ENCODE data around the gene IMPG1. TPM values are rescaled to one million over a fixed set of nuclear protein-coding genes. Genes with fewer than 3 reads are reported as not detected.

IMPG1 gene
- total and polyA plus RNA-seq, 2 donors (not counting 1 experiment from before 2014, with no cell fraction given), result not detected

DNA sequence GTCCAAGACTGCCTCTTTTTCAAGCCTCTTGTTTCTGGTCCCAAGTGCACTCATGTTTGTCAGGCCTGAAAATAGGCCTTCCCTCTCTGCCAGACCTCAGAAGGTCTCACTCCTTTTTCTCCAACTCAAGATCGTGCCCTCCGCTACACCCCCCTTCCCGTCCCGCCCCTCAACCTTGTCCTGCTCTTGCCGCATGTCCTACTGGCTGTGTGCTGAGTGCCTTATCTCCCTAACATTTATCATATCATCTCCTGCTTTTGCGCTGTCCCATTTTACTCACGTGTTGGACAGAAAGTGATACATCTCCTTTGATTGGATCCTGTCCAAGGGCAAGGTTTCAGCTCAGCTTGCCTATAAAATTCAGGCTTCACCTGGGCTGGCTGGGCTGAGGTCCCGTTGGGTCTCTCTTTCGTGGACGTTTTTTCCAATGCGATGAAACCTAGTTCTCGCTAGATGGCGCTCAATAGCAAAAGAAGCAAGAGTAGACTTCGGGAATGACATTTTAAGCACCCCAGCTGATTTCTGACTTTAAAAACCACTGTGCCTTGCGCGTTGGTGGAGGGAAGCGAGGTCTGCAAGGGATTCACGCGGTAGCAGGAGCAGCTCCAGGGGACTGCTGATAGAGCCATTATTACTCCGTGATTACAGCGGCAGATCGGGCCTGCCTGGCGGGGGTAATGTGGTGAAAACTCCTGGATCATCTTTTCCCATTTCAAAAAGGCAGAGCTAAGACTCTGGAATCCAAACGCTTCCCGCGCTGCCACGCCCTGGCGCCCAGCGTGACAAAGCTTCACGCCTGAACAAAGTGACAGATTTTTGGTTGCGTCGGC lies 137.6 kb downstream of the IMPG1 start:
- Mint-ChIP-seq H3K9me3 (ENCODE audit: insufficient read depth) (no peaks in the 10 kb centered on the region), H3K4me3 (peak overlapping the region; percentile 81), H3K4me1 (peaks cover 6% of the 10 kb centered on the region), H3K27ac (no peak overlapping the region), H3K27me3 (peaks cover 24% of the 10 kb centered on the region)
- peaks cover 8 to 9% of the 10 kb centered on the region in 2 donors for H3K4me1 ChIP-seq (ENCODE audit: control insufficient read depth in 2 of 2, insufficient read depth in 2 of 2, low read length in 2 of 2)
- H3K79me2 ChIP-seq (ENCODE audit: control insufficient read depth, insufficient read depth, low read length), result no peaks in the 10 kb centered on the region
- WGBS (ENCODE audit: insufficient coverage), result 7% methylated on average over 26 of the region's 32 CpGs
- peak; percentile 53 for DNase-seq
- no peaks in the 10 kb centered on the region for H4K20me1 ChIP-seq (ENCODE audit: control insufficient read depth, insufficient read depth, low read length, poor library complexity, severe bottlenecking)
- H3K27ac ChIP-seq (ENCODE audit: low read length in 2 of 2), result no peak overlapping the region
- peak overlapping the region; percentile 70 for H3K4me2 ChIP-seq (replicated peaks; ENCODE audit: low read depth, low read length, poor library complexity, severe bottlenecking)
- ChIA-PET POLR2A (no interaction called here), CTCF (interaction anchor here (0.9 to 1.7 kb wide), 5 partner anchors 10 to 41 kb away, joined by 3 to 6 read pairs (median 3); no protein-coding TSS in a partner anchor)
- no peaks in the 10 kb centered on the region for H3K9me3 ChIP-seq (ENCODE audit: control extremely low read depth in 1 of 3, control insufficient read depth in 2 of 3, insufficient read depth in 1 of 3, low read length in 2 of 3)
- no peaks in the 10 kb centered on the region for H3K36me3 ChIP-seq (replicated peaks in 1 of 2; ENCODE audit: control extremely low read depth in 1 of 2, control insufficient read depth in 1 of 2, extremely low read depth in 1 of 2, insufficient read depth in 2 of 2, low read length in 1 of 2)
- peak; percentile 33 for ATAC-seq (ENCODE audit: low read depth)
- peak overlapping the region; percentile 65 for H2AFZ ChIP-seq (ENCODE audit: insufficient read depth, low read depth, low read length, poor library complexity, severe bottlenecking)
- intact Hi-C loops (cut with micrococcal nuclease), result no loop called here
- peak overlapping the region; percentile 50 for H3K9ac ChIP-seq (ENCODE audit: low read length)
- TF ChIP-seq EZH2 (IDR thresholded peaks at IDR 0.05; ENCODE audit: borderline replicate concordance, insufficient read depth, low read depth, low read length, poor library complexity, severe bottlenecking), result no peak
- TF ChIP-seq, protein P1, sequence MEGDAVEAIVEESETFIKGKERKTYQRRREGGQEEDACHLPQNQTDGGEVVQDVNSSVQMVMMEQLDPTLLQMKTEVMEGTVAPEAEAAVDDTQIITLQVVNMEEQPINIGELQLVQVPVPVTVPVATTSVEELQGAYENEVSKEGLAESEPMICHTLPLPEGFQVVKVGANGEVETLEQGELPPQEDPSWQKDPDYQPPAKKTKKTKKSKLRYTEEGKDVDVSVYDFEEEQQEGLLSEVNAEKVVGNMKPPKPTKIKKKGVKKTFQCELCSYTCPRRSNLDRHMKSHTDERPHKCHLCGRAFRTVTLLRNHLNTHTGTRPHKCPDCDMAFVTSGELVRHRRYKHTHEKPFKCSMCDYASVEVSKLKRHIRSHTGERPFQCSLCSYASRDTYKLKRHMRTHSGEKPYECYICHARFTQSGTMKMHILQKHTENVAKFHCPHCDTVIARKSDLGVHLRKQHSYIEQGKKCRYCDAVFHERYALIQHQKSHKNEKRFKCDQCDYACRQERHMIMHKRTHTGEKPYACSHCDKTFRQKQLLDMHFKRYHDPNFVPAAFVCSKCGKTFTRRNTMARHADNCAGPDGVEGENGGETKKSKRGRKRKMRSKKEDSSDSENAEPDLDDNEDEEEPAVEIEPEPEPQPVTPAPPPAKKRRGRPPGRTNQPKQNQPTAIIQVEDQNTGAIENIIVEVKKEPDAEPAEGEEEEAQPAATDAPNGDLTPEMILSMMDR (IDR thresholded peaks at IDR 0.05), result peak; percentile 69
- peaks cover 0 to 20% (median 3%) of the 10 kb centered on the region in 4 experiments for H3K27me3 ChIP-seq (replicated peaks in 1 of 4; ENCODE audit: control extremely low read depth in 1 of 4, control insufficient read depth in 3 of 4, insufficient read depth in 4 of 4, low read length in 3 of 4)
- H3K4me3 ChIP-seq (ENCODE audit: control extremely low read depth in 1 of 5, extremely low read depth in 1 of 5, insufficient read depth in 1 of 5, low read depth in 2 of 5, low read length in 4 of 5), result peak overlapping the region in 4 of 5 experiments; percentile 10 to 50 (median 30)

GRCh38 chr6:75933387-75933975 lies 139.0 kb downstream of the IMPG1 start:
- no peaks in the 10 kb centered on the region for H3K9me3 ChIP-seq (ENCODE audit: control extremely low read depth in 1 of 3, control insufficient read depth in 2 of 3, insufficient read depth in 1 of 3, low read length in 2 of 3)
- no peak overlapping the region for H3K9ac ChIP-seq (ENCODE audit: low read length)
- ChIA-PET POLR2A (no interaction called here), CTCF (interaction anchor here (0.9 to 1.7 kb wide), 2 partner anchors 13 to 37 kb away, joined by 3 read pairs; no protein-coding TSS in a partner anchor)
- peaks cover 6% of the 10 kb centered on the region for H3K4me1 Mint-ChIP-seq
- no peak overlapping the region for H3K4me3 Mint-ChIP-seq
- H2AFZ ChIP-seq (ENCODE audit: insufficient read depth, low read depth, low read length, poor library complexity, severe bottlenecking), result no peak overlapping the region
- peaks cover 8 to 9% of the 10 kb centered on the region in 2 donors for H3K4me1 ChIP-seq (ENCODE audit: control insufficient read depth in 2 of 2, insufficient read depth in 2 of 2, low read length in 2 of 2)
- no peak overlapping the region for H3K4me3 ChIP-seq (ENCODE audit: control extremely low read depth in 1 of 5, extremely low read depth in 1 of 5, insufficient read depth in 1 of 5, low read depth in 2 of 5, low read length in 4 of 5)
- 67% methylated on average over 4 of the region's 7 CpGs for WGBS (ENCODE audit: insufficient coverage)
- H3K79me2 ChIP-seq (ENCODE audit: control insufficient read depth, insufficient read depth, low read length), result no peaks in the 10 kb centered on the region
- no peaks in the 10 kb centered on the region for H3K9me3 Mint-ChIP-seq (ENCODE audit: insufficient read depth)
- H3K27ac ChIP-seq (ENCODE audit: low read length in 2 of 2), result no peak overlapping the region
- H3K36me3 ChIP-seq (replicated peaks in 1 of 2; ENCODE audit: control extremely low read depth in 1 of 2, control insufficient read depth in 1 of 2, extremely low read depth in 1 of 2, insufficient read depth in 2 of 2, low read length in 1 of 2), result no peaks in the 10 kb centered on the region
- peaks cover 22% of the 10 kb centered on the region for H3K27me3 Mint-ChIP-seq
- no peak overlapping the region for H3K27ac Mint-ChIP-seq
- TF ChIP-seq EZH2 (IDR thresholded peaks at IDR 0.05; ENCODE audit: borderline replicate concordance, insufficient read depth, low read depth, low read length, poor library complexity, severe bottlenecking), result no peak
- TF ChIP-seq, protein P1 (IDR thresholded peaks at IDR 0.05), result no peak
- peaks cover 0 to 20% (median 3%) of the 10 kb centered on the region in 4 experiments for H3K27me3 ChIP-seq (replicated peaks in 1 of 4; ENCODE audit: control extremely low read depth in 1 of 4, control insufficient read depth in 3 of 4, insufficient read depth in 4 of 4, low read length in 3 of 4)
- ATAC-seq (ENCODE audit: low read depth) (no peak), DNase-seq (no peak)
- intact Hi-C loops (cut with micrococcal nuclease), result no loop called here
- no peak overlapping the region for H3K4me2 ChIP-seq (replicated peaks; ENCODE audit: low read depth, low read length, poor library complexity, severe bottlenecking)
- H4K20me1 ChIP-seq (ENCODE audit: control insufficient read depth, insufficient read depth, low read length, poor library complexity, severe bottlenecking), result no peaks in the 10 kb centered on the region
